DMS 273 treated with DMSO at 0.1 percent for 48 hours (cell line): ENCODE measurements around the gene NCAM1.

Source experiments
- DNase-seq: peaks from one replicate; lab custom pipeline; 2025; lab: John Stamatoyannopoulos, UW

The NCAM1 gene

DNA sequence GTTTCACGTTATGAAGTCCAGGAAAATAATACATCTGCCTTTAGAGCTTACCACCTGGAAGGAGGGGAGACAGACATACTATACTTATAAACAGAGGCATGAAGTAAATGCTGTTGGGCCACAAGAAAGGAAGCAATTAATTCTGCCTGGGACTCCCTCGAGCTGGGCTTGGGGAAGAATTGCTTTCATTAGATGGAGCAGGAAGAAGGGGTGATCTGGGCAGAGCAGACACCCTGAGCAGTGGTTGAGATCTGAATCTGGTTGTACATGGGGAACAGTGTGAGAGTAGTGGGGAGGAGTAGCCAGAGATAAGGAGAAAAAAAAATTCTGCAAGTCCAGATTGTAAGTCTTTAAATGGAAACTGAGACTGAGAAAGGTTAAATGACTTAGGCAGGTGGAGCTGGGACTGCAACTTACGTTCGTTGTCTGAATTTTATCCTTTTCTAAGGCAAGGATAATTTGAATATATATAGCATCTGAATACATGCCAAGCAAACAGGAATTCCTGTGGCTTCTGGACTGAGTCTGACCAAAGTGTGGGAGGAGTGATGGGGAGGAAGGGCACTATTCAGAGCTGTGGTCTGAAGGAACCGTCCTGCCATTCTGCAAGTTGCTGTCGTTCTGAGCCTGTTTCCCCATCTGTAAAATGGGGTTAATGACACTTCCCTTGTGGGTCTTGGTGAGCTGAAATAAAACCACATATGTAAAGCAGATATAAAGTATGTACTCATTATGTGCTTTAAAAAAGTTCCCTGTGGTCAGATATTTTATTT lies 7.9 kb downstream of the NCAM1 start:
- DNase-seq, result no peak

DNA sequence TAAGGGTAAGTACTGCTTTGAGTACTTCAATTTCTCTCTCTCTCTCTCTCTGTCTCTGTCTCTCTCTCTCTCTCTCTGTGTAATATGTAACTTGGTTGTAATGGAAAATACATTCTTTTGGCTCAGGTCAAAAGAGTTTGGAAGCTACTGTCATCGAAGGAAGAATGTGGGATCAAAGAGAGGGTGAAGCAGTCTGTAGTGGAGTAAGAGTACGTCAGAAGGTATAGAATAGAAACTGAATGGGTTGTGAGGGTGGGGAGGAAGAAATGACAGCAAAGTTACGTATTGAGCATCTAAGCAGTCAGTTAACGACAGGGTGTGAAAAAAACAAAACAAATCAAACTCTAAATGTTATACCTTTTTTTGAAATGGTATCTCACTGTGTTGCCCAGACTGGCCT lies 10.0 kb downstream of the NCAM1 start:
- no peak for DNase-seq

DNA sequence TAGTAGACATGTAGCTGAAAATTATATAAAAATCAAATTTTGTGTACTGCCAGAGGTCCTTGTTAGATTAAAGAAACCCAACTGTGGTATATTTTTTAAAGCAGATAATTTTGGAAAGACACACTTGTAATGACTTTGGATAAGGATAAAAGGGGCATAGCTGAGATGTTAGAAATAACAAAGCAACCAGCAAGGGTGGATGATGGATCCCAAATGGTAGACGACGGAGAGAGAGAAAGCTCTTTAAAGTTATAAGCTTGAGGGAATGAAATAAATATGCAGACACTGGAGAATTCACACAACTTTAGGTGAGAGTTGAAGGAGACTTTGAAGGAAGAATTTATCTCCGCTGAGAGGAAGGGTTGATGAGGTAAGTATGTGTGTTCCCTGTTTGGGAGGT lies 10.6 kb downstream of the NCAM1 start:
- DNase-seq, result no peak

DNA sequence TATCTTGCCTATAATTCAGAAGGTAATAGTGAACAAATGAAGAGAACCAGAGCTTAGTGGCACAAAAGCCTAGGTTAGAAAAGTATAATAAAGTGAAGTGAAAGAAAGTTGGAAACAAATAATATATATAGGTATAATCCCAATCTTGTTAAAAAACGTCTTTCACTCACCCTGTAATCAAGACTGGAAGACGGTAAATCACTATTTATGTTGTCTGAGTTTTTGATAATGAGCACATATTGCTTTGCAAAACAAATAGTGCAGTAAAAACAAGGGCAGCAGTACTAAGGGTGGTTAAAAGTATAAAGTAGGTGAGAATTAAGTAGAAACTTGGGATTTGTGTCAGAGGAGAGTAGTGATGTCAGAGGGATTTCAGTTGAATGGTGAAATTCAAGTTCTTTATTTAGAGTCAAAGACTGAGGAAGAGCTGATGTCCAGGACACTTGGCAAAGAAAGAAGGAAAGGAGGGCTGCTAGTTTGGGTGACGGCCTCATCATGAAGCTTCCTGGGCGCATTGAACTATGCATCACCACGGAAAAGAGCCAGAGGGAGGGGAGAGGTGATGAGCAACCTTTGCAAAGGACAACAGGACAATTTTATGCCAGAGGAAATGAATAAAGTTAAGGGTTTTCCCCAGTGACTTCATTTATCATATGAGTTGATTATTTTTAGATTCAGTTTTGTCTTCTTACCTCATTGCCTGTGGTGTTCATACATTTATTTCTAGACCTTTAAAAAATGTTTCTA lies 11.4 kb downstream of the NCAM1 start:
- DNase-seq, result no peak

DNA sequence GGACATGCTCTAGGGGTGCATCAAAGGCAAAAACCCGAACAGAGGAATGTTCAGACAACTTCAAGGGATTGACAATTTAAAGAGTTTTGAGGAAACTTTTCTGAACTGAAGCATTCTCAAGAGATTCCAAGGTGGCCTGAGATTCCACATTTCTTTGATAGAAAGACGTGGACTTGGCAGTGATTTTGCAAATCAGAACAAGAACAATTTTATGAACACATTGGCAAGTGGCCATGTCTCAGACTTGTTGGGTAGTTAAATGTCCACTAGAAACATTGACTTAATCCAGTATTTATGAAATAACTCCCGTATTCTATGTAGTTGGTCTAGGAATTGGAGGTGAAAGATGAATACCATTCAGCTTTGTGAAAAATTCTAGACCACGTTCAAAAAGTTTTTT lies 13.8 kb downstream of the NCAM1 start:
- DNase-seq, result no peak

DNA sequence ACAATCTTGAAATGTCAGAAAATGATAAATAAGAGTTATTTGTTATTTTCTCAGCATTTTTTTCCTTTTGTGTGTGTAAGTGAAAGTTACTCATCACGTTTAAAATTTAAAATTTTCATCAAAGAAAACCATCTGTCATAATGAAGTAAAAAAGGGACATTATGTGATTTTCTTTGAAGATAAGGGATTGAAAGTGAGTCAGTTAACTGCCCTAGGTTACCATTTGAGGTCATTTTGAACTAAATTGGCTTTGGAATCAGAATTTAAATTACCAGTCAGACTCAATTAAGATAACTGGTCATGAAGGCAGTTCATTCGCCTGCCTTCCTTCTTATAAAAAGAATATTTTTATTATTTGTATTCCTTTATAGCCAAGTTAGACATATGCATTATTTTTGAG lies 14.3 kb downstream of the NCAM1 start:
- no peak for DNase-seq

DNA sequence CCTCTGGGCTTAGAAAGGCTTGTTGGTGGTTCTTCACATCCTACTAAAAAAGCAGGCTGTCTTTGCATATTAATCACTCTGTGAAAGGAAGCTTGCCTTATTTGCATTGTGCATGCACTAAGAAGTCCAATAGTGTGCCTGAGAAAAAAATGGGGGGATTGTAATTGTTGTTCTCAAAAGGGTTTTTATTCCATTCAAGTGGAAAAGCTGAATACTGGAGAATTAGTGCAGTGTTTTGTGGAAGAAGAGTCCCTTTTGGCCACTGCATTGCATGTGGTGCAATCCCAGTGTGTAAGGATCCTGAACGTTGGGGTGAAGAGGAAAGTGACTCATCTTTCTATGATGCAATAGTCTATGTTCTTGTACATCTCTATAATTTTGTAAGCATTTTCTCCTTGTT lies 16.5 kb downstream of the NCAM1 start:
- DNase-seq, result no peak

DNA sequence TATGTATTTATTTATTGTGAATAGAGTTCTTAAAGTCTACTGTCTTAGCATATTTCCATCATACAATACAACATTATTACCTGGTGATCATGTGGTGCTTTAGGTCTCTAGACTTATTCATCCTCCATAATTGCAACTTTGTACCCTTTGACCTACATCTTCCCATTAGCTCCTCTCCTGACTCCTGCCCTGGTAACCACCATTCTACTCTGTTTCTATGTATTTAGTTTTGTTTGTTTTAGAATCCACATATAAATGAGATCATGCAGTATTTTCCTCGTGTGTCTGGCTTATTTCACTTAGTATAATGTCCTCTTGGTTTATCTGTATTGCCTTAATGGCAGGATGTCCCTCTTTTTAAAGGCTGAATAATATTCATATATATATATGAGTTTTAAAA lies 22.7 kb downstream of the NCAM1 start:
- DNase-seq, result no peak

DNA sequence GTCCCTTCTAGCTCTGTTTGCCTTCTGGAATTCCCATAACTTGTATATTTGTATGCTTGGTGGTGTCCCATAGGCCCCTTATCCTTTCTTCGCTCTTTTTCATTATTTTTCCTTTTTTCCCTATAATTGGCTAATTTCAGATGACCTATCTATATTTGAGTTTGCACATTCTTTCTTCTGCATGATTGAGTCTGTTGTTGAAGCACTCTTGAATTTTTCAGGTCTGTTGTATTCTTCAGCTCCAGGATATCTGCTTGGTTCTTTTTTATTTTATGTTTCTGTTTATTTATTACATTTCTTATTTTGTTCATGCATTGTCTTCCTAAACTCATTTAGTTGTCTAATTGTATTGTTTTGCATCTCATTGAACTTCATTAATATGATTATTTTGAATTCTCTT lies 28.0 kb downstream of the NCAM1 start:
- no peak for DNase-seq

DNA sequence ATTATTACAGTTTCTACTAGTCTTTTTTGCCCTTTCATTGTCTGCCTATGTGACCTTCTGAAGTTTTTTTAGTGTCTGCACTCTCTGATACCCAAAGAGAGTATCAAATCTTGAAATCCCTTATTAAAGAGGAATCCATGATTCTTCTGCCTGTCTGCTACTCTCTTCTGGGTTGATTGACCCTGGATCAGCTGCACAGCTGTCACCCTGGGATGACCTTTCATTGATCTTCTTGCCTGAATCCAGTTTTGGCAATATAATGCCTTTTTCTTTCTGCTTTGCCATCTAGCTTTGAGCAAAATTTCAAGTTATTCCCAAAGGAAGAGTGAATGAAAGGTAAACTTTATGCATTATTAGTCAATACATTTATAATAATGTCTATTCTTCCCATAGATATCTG lies 32.6 kb downstream of the NCAM1 start:
- no peak for DNase-seq

DNA sequence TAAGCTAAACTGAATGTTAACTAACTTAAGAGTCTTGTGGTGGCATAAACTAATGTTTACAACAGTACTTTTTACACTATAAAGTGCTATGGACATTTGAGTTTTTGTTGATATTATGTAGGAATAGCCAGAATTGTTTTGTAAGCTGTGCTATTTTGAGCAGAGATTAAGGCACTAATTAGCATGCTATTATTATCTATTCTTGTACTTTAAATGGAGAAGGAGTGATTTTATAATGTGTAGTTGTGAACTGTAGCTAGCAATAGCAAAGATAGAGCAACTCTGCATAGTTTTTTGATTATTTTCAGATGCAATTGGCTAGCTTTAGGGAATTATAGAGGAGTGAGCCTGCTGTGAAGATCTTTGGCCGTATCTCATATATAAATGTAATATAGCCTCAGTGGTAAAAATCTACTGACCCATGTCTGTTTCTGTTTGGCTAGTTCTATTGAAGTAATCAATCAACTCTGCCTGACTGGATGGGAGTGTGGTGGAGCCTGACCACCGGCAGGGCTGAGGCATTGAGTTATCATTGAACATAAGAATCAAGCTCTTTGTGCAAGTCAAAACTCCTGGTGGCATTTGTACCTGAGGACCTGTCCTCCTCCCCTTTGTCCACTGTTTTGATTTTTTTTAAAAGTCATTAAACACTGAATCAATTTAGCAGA lies 34.3 kb downstream of the NCAM1 start:
- no peak for DNase-seq

DNA sequence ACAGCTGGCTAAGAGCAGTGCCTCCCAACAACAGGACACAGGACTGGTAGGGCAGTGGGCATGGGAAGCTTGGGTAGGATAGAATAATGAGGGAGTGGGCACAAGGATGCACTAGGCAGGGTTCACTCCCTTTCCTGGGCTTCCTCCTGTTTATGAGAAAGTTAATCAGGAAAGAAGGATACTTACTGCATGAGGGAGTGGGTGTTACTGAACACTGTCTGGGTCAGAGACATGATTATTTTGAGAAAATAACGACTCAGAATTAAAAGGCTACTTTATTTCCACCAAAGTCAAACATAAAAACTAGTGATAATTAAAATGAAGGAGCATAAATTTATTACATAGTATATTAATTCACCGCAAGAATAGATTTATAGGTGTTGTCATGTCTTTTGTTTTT lies 35.8 kb downstream of the NCAM1 start:
- DNase-seq, result no peak

DNA sequence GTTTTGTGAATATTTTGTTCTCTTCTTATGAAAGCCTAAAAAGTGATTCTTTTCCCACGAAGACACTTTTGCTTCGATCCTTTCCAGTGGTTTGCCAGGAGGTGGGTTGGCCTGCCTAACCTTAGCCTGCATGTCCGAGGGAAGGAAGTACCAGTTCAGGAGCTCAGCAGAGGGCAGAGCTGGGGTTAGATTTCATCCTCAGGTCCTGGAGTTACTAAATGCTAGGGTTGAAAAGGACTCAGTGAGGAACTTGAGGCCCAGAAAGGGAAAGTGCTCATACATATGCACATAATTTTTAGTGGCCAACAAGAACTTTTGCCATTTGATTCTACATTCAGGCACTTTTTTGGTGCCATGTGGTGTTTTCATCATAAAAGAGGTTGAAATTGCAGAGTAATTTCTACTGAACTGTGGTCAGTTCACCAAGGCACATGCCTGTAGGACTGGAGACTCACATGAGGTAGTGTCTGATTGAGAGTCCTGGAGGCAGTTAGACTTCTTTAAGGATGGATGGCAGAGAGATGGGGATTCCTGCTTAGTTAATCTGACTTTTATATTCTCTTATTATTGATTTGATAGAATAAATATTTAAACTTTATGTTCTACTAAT lies 36.7 kb downstream of the NCAM1 start:
- DNase-seq, result no peak

DNA sequence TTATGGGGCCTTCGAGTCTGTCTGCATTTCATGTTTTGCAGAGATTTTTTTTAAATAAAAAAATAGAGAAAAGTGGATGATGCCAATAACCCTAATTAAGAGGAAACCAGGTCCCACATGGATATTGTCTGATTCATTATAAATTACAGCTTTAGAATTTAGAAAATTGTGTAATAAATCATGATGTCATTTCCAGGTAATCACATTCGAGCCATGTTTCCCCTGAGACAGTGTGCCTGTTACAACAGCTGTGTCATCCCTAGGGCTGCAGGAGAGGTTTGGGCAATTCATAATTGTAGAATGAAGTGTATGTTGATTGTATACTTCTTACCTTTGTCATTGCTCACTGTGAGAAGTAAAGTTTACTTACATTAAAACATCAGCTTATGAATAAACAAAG lies 38.3 kb downstream of the NCAM1 start:
- no peak for DNase-seq

DNA sequence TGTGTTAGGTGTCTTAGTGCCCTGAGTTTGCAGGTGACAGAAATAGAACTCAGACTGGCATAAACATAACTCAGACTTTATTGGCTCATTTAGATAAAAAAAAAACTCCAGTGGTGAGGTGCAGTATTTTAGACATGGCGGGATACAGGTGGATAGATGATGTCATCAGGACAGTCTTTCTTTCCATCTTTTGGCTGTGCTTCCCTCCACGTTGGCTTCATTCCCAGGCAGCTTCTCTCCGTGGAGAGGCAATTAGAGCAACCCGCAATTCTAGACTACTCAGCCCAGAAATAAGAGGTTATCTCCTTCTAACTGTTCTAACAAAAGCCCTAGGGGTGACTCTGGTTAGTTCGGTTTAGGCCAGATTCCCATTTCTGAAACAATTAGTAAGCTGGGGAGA lies 40.5 kb downstream of the NCAM1 start:
- no peak for DNase-seq

DNA sequence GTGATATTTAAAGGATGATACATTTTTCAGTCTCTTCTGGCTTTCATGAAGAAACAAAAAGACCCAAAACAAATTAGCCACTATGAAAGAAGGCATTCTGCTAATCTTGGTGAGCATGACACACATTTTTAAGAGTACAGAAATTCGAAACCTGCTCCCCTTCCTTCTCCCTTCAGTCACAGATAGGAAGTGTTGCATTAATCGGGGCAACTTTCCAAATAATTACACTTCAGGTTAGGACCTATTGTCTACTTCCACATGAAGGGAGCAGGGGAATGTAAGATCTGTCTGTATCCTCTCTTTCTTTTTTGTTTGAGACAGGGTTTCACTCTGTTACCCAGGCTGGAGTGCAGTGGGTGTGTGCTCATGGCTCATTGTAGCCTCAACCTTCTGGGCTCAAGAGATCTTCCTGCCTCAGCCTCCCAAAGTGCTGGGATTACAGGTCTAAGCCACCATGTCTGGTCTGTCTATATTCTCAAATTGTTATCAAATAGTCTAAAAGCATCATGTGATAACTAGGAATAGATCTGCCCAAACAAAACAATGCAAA lies 45.8 kb downstream of the NCAM1 start:
- no peak for DNase-seq

DNA sequence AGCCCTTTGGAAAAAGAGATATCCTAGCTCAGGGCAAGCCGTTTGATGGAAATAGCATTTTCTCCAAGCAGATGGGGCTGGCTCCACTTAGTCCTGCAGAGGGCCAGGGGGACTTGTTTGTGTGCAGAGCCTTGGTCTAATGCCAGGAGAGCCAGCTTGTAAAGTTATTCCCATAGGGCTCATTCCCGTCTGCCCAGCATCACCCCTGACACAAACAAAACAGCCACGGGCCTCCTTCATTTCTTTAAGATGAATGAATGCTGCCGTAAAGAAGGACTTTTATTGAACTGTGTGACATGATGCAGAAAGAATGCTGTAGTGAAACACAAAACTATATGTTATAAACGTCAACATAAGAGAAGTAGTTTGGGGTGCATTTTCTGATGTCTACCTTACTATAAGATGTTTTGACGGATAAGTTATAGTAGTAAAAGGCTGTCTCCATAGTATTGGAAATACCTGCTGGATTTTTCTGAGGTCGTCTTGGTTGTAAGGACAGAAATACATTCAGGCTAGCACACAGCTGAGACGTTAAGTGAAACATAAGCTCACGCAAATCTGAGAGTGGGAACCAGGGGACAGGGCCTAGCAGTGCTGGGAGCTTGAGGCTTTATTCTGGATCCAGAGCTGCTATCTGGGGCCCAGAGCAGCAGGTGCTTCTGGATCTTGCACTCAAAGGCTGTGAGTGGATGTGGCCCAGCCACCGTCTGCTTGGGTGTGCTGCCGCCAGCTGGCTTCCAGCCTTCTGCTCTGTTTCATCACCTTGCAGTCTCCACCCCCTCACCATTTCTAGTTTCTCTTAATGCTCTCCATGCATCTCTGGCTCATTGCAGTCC lies 53.3 kb downstream of the NCAM1 start:
- DNase-seq, result peak; percentile 95

DNA sequence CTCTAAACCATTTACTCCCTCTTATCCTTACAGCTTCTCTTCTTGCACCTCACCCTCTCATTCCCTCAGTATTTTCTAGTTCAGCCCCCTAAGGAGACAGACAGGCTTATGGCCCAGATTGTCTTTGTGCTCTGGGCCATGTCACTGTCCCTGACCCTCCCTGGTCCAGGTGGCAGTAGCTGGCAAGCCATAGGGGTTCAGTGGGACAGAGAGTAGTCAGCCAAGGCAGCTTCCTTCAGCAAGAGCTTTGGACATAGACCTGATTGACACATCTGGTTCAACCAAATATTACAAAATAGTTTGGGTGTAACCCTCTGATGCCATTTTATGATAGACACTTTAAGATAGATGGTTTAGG lies 53.9 kb downstream of the NCAM1 start:
- DNase-seq, result no peak

DNA sequence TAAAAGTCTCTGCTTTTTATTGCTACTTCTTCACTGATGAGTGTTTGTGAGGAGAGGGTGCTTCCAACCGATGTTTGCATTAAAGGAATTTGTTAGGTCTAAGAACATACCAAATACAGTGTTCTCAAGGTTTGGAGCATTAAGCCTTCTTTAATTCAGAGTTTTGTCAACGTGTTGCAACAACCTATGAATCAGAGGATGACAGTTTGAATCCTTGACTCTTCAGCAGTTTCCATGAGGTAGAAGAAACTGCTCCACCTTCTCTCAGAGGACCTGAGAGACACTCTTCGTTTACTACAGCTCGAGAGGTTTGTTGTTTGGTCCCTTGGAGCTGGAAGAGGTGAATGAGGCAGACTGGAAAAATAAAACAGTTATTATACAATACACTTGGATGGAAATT lies 55.7 kb downstream of the NCAM1 start:
- DNase-seq, result no peak

DNA sequence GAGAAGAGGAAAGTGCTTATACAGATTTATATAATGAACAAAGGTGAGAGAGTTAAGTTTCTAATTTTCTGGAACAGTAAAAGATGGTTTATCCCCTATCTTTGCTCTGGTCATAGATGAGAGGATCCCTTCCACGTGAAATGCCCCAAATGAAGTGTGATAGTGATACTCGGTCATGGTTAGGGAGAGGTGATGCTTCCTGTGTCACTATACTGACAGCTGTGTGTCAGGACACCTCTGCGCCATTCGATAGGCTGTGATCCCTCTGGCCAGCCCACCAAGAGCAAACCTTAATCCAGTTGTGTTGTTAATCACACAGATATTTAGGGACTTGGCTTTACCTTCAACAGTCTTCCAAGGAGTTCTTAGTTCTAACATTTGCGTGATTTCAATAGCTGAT lies 57.7 kb downstream of the NCAM1 start:
- DNase-seq, result no peak

DNA sequence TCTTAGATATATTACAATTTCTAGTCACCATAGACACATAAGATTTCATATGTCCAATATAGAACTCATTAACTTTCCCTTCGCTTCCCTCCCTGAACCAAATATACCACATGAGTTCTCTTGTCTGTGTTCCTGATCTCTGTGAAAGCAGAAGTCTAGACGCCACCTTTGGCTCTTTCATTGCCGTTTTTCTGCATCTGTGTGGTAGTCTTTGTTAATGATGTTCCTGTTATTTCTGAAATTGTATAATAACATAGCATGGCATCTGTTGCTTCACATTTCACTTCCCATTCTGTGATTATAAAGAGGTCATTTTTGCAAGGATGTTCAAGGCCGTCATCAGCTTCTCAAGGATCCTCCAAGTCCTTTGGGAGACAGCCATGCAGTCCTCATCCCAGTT lies 58.5 kb downstream of the NCAM1 start:
- DNase-seq, result no peak

DNA sequence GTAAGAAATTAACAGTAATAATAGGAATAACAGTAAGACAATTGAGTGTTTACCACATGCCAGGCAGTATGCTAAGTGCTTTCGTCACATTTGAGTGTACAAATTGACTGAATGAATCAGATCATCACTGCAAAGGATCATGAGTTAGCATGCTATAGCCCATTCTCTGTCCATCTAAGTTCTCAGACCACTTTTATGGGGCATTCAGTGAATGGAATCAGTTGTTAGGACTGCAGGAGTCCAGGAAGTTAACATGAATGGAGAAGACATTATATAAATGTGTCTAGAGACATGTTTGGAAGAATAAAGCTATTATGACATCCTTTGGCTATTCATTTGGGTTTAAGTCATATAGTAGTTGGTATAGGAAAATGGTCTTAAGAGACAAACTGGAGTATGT lies 59.9 kb downstream of the NCAM1 start:
- no peak for DNase-seq
